HEK293 (cell line): Measurements from ENCODE around the gene SAMD1.
A peak's percentile ranks its signal among the peaks of the same experiment; 100 is the strongest.

Source experiments
- CTCF ChIA-PET: fragments of 350-600 bp; formaldehyde crosslinking; extraction: SDS; loops from one replicate; lab custom pipeline; 2021; ENCODE audit warnings: antibody characterized with exemption; lab: Yijun Ruan, JAX
- POLR2A ChIA-PET: fragments of 300-600 bp; formaldehyde crosslinking; extraction: SDS; loops from one replicate; lab custom pipeline; 2020; ENCODE audit warnings: antibody characterized with exemption, inconsistent platforms; lab: Yijun Ruan, JAX
- H3K27ac ChIP-seq: fragments of 200-500 bp; sonication (Bioruptor generic); 2 replicates; pipeline ENCODE4 v1.5.1; 2014; ENCODE audit warnings: low read depth, low read length, control low read depth, inconsistent platforms; ENCODE audit errors: extremely low read depth
- H3K36me3 ChIP-seq, 2 experiments: fragments of 200-500 bp in 1 of 2; sonication (Bioruptor generic) in 1 of 2; 1 replicate in 1 of 2; 2 replicates in 1 of 2; pipeline ENCODE4 v1.5.1; 2014 to 2017; ENCODE audit warnings: inconsistent platforms in 2 of 2, low read length in 2 of 2; ENCODE audit not compliant: control insufficient read depth in 2 of 2, insufficient read depth in 1 of 2
- H3K4me1 ChIP-seq: fragments of 200-500 bp; sonication (Bioruptor generic); 2 replicates; pipeline ENCODE4 v1.5.1; 2014; ENCODE audit warnings: mild to moderate bottlenecking, low read length, inconsistent platforms; ENCODE audit not compliant: control insufficient read depth, insufficient read depth
- H3K4me3 ChIP-seq: 2 replicates; pipeline ENCODE4 v1.5.1; 2011; ENCODE audit warnings: low read depth, mild to moderate bottlenecking, control low read depth, low read length, moderate library complexity
- H3K9me3 ChIP-seq: fragments of 200-500 bp; sonication (Bioruptor generic); 2 replicates; pipeline ENCODE4 v1.5.1; 2014; ENCODE audit warnings: low read depth, low read length, inconsistent platforms; ENCODE audit not compliant: control insufficient read depth, insufficient read depth
- HOXA7 ChIP-seq: sonication (generic); formaldehyde crosslinking; IDR thresholded peaks from 2 replicates; pipeline ENCODE4 v1.8.1; 2022; ENCODE audit warnings: missing genetic modification reagents, borderline replicate concordance
- KLF16 ChIP-seq: fragments of 450-650 bp; formaldehyde crosslinking; IDR thresholded peaks from 2 replicates; pipeline ENCODE4 v1.5.1; 2017; ENCODE audit warnings: missing biosample characterization, missing genetic modification characterization
- KLF9 ChIP-seq: fragments of 450-650 bp; formaldehyde crosslinking; IDR thresholded peaks from 2 replicates; pipeline ENCODE4 v1.5.1; 2016; ENCODE audit warnings: missing biosample characterization, missing genetic modification characterization, low read depth
- SP7 ChIP-seq: fragments of 450-650 bp; formaldehyde crosslinking; IDR thresholded peaks from 2 replicates; pipeline ENCODE4 v1.5.1; 2016; ENCODE audit warnings: missing biosample characterization, missing genetic modification characterization
- ZBTB8A ChIP-seq: fragments of 450-650 bp; formaldehyde crosslinking; IDR thresholded peaks from 2 replicates; pipeline ENCODE4 v1.5.1; 2016; ENCODE audit warnings: missing biosample characterization, missing genetic modification characterization
- ZFHX2 ChIP-seq: fragments of 450-650 bp; formaldehyde crosslinking; conservative IDR thresholded peaks from 2 replicates; pipeline ENCODE4 v1.5.1; 2016; ENCODE audit warnings: missing biosample characterization, missing genetic modification characterization
- ZNF530 ChIP-seq: fragments of 450-650 bp; formaldehyde crosslinking; IDR thresholded peaks from 2 replicates; pipeline ENCODE4 v1.5.1; 2016; ENCODE audit warnings: low read depth, missing biosample characterization, missing genetic modification characterization
- ZNF548 ChIP-seq: fragments of 450-650 bp; formaldehyde crosslinking; IDR thresholded peaks from 2 replicates; pipeline ENCODE4 v1.5.1; 2016; ENCODE audit warnings: missing biosample characterization, missing genetic modification characterization
- ZNF561 ChIP-seq: fragments of 450-650 bp; IDR thresholded peaks from 2 replicates; pipeline ENCODE4 v1.5.1; 2018; ENCODE audit warnings: missing biosample characterization, missing genetic modification characterization, borderline replicate concordance
- ZNF629 ChIP-seq: fragments of 450-650 bp; formaldehyde crosslinking; IDR thresholded peaks from 2 replicates; pipeline ENCODE4 v1.5.1; 2017; ENCODE audit warnings: missing biosample characterization, missing genetic modification characterization
- ZNF677 ChIP-seq: fragments of 450-650 bp; IDR thresholded peaks from 2 replicates; pipeline ENCODE4 v1.5.0; 2018; ENCODE audit warnings: missing biosample characterization, mild to moderate bottlenecking, missing genetic modification characterization, moderate library complexity
- TF ChIP-seq, protein P1 (sequence below): fragments of 450-650 bp; formaldehyde crosslinking; optimal IDR thresholded peaks from 2 replicates; pipeline ENCODE3; 2016; ENCODE audit warnings: missing biosample characterization, mild to moderate bottlenecking, missing genetic modification characterization
- TF ChIP-seq, protein P2 (sequence below): fragments of 450-650 bp; formaldehyde crosslinking; IDR thresholded peaks from 2 replicates; pipeline ENCODE4 v1.5.1; 2016; ENCODE audit warnings: missing biosample characterization, missing genetic modification characterization
- TF ChIP-seq, protein P3 (sequence below): sonication (generic); formaldehyde crosslinking; IDR thresholded peaks from 2 replicates; pipeline ENCODE4 v1.8.1; 2022; ENCODE audit warnings: mild to moderate bottlenecking, moderate library complexity, missing genetic modification reagents
- TF ChIP-seq, protein P4 (sequence below): fragments of 450-650 bp; formaldehyde crosslinking; IDR thresholded peaks from 2 replicates; pipeline ENCODE4 v1.5.1; 2016; ENCODE audit warnings: missing biosample characterization, missing genetic modification characterization, borderline replicate concordance

Gene SAMD1

DNA sequence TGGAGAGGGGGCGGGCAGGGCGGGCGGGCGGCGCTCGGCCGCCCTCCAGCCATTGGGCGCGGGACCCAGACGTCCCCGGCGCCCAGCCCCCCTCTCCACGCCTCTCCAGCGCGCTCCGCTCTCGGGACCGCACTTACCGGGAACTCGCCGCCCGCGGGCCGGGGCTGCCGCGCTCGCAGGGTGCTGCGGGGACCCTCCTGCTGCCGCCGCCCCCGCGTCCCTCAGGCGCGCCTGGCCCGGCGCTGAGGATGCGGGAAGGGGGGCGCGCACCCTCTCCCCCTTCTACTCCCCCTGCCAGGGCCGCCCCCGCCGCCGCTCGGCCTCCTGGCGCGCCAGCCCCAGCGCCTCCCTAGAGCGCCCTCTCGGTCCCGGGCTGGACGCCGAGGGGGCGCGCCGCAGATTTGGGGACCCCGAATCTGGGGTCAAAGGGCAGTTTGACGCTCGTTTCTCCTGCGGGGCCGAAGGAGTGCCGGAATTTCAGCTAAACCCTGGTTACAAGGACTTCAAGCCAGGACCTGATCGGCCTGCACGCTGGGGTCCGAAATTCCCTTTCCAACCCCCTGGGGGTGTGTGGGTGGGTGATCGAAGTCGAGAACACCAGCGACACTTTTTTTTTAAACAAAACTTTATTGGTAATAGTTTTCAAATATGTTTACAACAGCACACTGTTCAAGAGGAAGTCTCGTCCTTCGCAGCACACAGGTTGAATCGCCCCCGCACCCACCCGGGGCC lies 696 bp upstream of the SAMD1 start (continued):
- TF ChIP-seq, protein P1, sequence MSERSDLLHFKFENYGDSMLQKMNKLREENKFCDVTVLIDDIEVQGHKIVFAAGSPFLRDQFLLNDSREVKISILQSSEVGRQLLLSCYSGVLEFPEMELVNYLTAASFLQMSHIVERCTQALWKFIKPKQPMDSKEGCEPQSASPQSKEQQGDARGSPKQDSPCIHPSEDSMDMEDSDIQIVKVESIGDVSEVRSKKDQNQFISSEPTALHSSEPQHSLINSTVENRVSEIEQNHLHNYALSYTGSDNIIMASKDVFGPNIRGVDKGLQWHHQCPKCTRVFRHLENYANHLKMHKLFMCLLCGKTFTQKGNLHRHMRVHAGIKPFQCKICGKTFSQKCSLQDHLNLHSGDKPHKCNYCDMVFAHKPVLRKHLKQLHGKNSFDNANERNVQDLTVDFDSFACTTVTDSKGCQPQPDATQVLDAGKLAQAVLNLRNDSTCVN (tag by site-specific recombination): peak; percentile 75
- TF ChIP-seq ZNF548 (tag by site-specific recombination) (no peak), ZNF677 (tag by site-specific recombination) (0 out of 2 replicates have a peak, but pooled peaks have one; percentile 24), ZFHX2 (peak; percentile 82), KLF9 (tag by site-specific recombination) (0 out of 2 replicates have a peak, but pooled peaks have one; percentile 29), ZBTB8A (tag by site-specific recombination) (peak; percentile 94), KLF16 (tag by site-specific recombination) (peak; percentile 76; the same call in 1 of the 2 replicates), HOXA7 (CRISPR knock-in tag) (no peak), ZNF530 (tag by site-specific recombination) (no peak), ZNF629 (tag by site-specific recombination) (peak; percentile 59; the same call in 1 of the 2 replicates), ZNF561 (tag by site-specific recombination) (peak; percentile 68; the same call in 1 of the 2 replicates)
- TF ChIP-seq, protein P2, sequence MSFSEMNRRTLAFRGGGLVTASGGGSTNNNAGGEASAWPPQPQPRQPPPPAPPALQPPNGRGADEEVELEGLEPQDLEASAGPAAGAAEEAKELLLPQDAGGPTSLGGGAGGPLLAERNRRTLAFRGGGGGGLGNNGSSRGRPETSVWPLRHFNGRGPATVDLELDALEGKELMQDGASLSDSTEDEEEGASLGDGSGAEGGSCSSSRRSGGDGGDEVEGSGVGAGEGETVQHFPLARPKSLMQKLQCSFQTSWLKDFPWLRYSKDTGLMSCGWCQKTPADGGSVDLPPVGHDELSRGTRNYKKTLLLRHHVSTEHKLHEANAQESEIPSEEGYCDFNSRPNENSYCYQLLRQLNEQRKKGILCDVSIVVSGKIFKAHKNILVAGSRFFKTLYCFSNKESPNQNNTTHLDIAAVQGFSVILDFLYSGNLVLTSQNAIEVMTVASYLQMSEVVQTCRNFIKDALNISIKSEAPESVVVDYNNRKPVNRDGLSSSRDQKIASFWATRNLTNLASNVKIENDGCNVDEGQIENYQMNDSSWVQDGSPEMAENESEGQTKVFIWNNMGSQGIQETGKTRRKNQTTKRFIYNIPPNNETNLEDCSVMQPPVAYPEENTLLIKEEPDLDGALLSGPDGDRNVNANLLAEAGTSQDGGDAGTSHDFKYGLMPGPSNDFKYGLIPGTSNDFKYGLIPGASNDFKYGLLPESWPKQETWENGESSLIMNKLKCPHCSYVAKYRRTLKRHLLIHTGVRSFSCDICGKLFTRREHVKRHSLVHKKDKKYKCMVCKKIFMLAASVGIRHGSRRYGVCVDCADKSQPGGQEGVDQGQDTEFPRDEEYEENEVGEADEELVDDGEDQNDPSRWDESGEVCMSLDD: peak; percentile 95

DNA sequence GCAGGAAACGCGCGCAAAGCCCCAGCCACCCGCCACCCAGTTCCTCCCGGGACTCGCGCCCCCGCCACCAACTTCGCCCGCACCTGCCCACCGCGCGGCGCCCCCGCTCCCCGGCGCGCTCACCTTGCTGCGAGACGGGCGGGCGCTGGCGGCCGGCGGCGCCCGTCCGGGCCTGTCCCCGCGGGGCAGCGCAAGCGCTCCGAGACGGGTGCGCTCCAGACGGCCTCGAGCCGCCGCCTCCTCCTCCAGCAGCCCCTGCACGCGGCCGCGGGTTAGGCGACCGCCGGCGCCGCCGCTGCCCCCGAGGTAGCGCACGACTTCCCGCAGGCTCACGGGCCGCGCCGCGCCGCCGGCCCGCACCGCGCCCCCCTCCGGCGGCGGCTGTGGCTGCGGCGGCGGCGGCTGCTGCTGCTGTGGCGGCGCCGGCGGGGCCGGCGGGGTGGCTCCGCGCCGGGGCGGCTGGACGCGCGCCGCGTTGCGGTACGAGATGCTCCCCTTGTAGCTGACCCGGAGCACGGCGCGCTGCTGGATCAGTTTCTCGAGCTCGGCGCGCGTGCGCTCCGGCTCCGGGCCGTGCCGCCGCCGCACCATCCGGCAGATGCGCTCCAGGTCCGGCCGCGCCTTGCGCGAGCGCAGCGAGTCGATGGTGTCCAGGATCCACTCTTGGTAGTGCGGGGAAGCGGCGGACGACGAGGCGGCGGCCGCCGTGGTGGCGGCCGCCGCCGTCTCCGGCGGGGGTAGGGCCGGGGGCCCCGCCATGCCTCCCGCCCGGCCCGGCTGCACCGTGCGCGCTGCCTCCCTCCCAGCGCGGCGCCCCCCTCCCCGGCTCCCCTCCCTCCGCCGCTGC lies 666 bp downstream of the SAMD1 start:
- CTCF ChIA-PET: interaction anchor here (0.6 to 1.3 kb wide), 5 partner anchors 14 to 818 kb away, joined by 3 to 6 read pairs (median 3); no protein-coding TSS in a partner anchor
- POLR2A ChIA-PET: interaction anchor here (0.6 to 1.0 kb wide), 2 partner anchors 8 to 46 kb away, joined by 3 read pairs; partner anchors contain the start of gene ASF1B
- TF ChIP-seq, protein P3, sequence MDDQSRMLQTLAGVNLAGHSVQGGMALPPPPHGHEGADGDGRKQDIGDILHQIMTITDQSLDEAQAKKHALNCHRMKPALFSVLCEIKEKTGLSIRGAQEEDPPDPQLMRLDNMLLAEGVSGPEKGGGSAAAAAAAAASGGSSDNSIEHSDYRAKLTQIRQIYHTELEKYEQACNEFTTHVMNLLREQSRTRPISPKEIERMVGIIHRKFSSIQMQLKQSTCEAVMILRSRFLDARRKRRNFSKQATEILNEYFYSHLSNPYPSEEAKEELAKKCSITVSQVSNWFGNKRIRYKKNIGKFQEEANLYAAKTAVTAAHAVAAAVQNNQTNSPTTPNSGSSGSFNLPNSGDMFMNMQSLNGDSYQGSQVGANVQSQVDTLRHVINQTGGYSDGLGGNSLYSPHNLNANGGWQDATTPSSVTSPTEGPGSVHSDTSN (CRISPR knock-in tag): peak; percentile 32; the same call in 1 of the 2 replicates
- TF ChIP-seq, protein P4, sequence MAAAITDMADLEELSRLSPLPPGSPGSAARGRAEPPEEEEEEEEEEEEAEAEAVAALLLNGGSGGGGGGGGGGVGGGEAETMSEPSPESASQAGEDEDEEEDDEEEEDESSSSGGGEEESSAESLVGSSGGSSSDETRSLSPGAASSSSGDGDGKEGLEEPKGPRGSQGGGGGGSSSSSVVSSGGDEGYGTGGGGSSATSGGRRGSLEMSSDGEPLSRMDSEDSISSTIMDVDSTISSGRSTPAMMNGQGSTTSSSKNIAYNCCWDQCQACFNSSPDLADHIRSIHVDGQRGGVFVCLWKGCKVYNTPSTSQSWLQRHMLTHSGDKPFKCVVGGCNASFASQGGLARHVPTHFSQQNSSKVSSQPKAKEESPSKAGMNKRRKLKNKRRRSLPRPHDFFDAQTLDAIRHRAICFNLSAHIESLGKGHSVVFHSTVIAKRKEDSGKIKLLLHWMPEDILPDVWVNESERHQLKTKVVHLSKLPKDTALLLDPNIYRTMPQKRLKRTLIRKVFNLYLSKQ (tag by site-specific recombination): no peak
- TF ChIP-seq SP7 (tag by site-specific recombination): no peak
- TF ChIP-seq, protein P1 (tag by site-specific recombination): peak; percentile 61
- TF ChIP-seq, all 188 proteins: peak for 2
- Histone ChIP-seq H3K36me3 (peaks cover 4 to 14% of the 10 kb centered on the region in 2 experiments; a peak in 2 of 3 replicates), H3K4me3 (peak overlapping the region; percentile 48), H3K27ac (peak overlapping the region; percentile 32; the same call in 1 of the 2 replicates), H3K9me3 (no peaks in the 10 kb centered on the region), H3K4me1 (no peaks in the 10 kb centered on the region)
